HepG2 (cell line): ENCODE measurements around the gene COX14. TPM values are rescaled to one million over a fixed set of nuclear protein-coding genes. Genes with fewer than 3 reads are reported as not detected.
A peak's percentile ranks its signal among the peaks of the same experiment; 100 is the strongest.

Experiments used
- HMGA1 ChIP-seq: sonication (generic); formaldehyde crosslinking; conservative IDR thresholded peaks from 2 replicates; pipeline ENCODE4 v1.4.0; 2020; ENCODE audit warnings: missing genetic modification reagents
- HNF4A ChIP-seq: sonication (generic); formaldehyde crosslinking; IDR thresholded peaks from 2 replicates; pipeline ENCODE4 v1.4.0; 2020; ENCODE audit warnings: missing genetic modification reagents
- KDM5A ChIP-seq: fragments of 200-600 bp; sonication (generic); IDR thresholded peaks from 2 replicates; pipeline ENCODE4 v1.7.0; 2018; ENCODE audit warnings: antibody characterized with exemption, mild to moderate bottlenecking, low read length, borderline replicate concordance
- KDM6A ChIP-seq: IDR thresholded peaks from 2 replicates; pipeline ENCODE4 v1.6.1; 2016; ENCODE audit warnings: low read depth
- NFE2L1 ChIP-seq: sonication (generic); formaldehyde crosslinking; IDR thresholded peaks from 2 replicates; pipeline ENCODE4 v1.4.0; 2020; ENCODE audit warnings: missing genetic modification reagents, mild to moderate bottlenecking, borderline replicate concordance
- PLRG1 ChIP-seq: fragments of 450-650 bp; conservative IDR thresholded peaks from 2 replicates; pipeline ENCODE4 v1.6.1; 2016
- ZFP36 ChIP-seq: fragments of 150-350 bp; IDR thresholded peaks from 2 replicates; pipeline ENCODE4 v1.6.1; 2018; ENCODE audit warnings: borderline replicate concordance, low read length, low read depth; ENCODE audit not compliant: partially characterized antibody
- ZMAT3 ChIP-seq: sonication (generic); formaldehyde crosslinking; conservative IDR thresholded peaks from 2 replicates; pipeline ENCODE4 v1.7.0; 2021; ENCODE audit warnings: missing genetic modification reagents
- ZMYM2 ChIP-seq: sonication (generic); formaldehyde crosslinking; IDR thresholded peaks from 2 replicates; pipeline ENCODE4 v1.8.0; 2022; ENCODE audit warnings: mild to moderate bottlenecking, missing genetic modification reagents
- polyA plus RNA-seq, 8 experiments: library from polyadenylated mRNA; depleted of rRNA in 3 of 8; stranded (reverse) in 7 of 8; unstranded in 1 of 8; fragments of >200 nt; fragmentation: Illumina TruSeq in 4 of 8; extraction: Trizol in 4 of 8; gene quantifications; 2 replicates each; pipeline versions ENCODE4 v1.2.1 to v1.2.3, GENCODE V29; 2011 to 2016; ENCODE audit warnings: low read depth in 4 of 8, missing spikeins in 1 of 8, mixed read lengths in 1 of 8; ENCODE audit not compliant: insufficient read depth in 1 of 8
- total RNA-seq, 5 experiments: library from RNA; depleted of rRNA; stranded (reverse); fragments of >200 nt; fragmentation: Illumina TruSeq; extraction: Trizol; gene quantifications; 2 replicates each; pipeline ENCODE4 v1.2.3, GENCODE V29; 2016; ENCODE audit warnings: low read depth in 1 of 5
- TF ChIP-seq, protein P1 (sequence below): IDR thresholded peaks from 2 replicates; pipeline ENCODE4 v1.6.1; 2016; ENCODE audit warnings: low read depth, missing genetic modification reagents, missing compliant biosample characterization
- TF ChIP-seq, protein P2 (sequence below): sonication (generic); formaldehyde crosslinking; IDR thresholded peaks from 2 replicates; pipeline ENCODE4 v1.4.0; 2020; ENCODE audit warnings: mild to moderate bottlenecking, missing genetic modification reagents
- TF ChIP-seq, protein P3 (sequence below): sonication (generic); formaldehyde crosslinking; IDR thresholded peaks from 2 replicates; pipeline ENCODE4 v1.4.0; 2020; ENCODE audit warnings: low read depth, mild to moderate bottlenecking, missing genetic modification reagents
- TF ChIP-seq, protein P4 (sequence below): sonication (generic); formaldehyde crosslinking; IDR thresholded peaks from 2 replicates; pipeline ENCODE4 v1.8.1; 2023; ENCODE audit warnings: missing genetic modification reagents, mild to moderate bottlenecking, borderline replicate concordance
- TF ChIP-seq, protein P5 (sequence below): sonication (generic); formaldehyde crosslinking; IDR thresholded peaks from 2 replicates; pipeline ENCODE4 v1.4.0; 2020; ENCODE audit warnings: missing genetic modification reagents, borderline replicate concordance

The COX14 gene
- total and polyA plus RNA-seq, 2 of the 13 experiments (the other 11 are each of a cell fraction or from before 2014, with no cell fraction given) = 53.0 to 71.6 TPM

DNA sequence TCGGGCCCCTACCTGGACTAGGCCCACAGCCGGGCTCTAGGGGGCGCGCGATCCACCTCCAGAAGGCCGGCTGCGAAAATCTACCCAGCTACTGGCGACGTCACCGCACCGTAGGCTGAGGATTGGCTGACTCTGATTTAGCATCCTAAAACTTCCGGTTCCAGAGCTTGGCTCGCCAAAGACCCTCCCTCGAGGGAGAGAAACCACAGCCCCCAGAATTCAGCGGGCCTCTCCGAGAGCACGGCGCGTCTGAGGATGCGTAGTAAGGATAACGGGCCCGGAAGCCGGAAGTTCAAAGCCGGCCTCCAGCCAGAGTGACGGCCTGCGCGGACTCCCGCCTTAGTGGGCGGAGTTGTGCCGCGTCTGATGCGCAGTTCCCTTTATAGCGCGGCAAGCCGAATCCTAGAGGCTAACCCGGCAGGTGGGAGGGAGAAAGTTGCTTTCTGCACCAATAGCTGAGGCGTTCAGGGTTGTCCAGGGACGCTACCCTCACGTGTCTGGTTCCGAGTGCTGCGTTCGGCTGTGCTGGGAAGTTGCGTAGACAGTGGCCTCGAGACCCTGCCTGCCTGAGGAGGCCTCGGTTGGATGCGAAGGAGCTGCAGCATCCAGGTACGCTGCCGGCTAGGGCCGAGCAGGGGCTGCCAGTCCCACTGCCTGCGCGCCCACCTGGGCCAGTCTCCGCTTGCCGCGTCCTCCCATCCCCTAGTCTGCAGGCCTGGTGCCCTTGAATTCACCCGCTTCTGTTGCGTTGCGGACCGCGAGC lies at the start of gene COX14 (continued):
- TF ChIP-seq, protein P1, sequence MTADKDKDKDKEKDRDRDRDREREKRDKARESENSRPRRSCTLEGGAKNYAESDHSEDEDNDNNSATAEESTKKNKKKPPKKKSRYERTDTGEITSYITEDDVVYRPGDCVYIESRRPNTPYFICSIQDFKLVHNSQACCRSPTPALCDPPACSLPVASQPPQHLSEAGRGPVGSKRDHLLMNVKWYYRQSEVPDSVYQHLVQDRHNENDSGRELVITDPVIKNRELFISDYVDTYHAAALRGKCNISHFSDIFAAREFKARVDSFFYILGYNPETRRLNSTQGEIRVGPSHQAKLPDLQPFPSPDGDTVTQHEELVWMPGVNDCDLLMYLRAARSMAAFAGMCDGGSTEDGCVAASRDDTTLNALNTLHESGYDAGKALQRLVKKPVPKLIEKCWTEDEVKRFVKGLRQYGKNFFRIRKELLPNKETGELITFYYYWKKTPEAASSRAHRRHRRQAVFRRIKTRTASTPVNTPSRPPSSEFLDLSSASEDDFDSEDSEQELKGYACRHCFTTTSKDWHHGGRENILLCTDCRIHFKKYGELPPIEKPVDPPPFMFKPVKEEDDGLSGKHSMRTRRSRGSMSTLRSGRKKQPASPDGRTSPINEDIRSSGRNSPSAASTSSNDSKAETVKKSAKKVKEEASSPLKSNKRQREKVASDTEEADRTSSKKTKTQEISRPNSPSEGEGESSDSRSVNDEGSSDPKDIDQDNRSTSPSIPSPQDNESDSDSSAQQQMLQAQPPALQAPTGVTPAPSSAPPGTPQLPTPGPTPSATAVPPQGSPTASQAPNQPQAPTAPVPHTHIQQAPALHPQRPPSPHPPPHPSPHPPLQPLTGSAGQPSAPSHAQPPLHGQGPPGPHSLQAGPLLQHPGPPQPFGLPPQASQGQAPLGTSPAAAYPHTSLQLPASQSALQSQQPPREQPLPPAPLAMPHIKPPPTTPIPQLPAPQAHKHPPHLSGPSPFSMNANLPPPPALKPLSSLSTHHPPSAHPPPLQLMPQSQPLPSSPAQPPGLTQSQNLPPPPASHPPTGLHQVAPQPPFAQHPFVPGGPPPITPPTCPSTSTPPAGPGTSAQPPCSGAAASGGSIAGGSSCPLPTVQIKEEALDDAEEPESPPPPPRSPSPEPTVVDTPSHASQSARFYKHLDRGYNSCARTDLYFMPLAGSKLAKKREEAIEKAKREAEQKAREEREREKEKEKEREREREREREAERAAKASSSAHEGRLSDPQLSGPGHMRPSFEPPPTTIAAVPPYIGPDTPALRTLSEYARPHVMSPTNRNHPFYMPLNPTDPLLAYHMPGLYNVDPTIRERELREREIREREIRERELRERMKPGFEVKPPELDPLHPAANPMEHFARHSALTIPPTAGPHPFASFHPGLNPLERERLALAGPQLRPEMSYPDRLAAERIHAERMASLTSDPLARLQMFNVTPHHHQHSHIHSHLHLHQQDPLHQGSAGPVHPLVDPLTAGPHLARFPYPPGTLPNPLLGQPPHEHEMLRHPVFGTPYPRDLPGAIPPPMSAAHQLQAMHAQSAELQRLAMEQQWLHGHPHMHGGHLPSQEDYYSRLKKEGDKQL (CRISPR knock-in tag) = no peak
- no peak for TF ChIP-seq KDM6A (CRISPR knock-in tag)
- no peak for TF ChIP-seq ZMYM2 (CRISPR knock-in tag)
- TF ChIP-seq, protein P2, sequence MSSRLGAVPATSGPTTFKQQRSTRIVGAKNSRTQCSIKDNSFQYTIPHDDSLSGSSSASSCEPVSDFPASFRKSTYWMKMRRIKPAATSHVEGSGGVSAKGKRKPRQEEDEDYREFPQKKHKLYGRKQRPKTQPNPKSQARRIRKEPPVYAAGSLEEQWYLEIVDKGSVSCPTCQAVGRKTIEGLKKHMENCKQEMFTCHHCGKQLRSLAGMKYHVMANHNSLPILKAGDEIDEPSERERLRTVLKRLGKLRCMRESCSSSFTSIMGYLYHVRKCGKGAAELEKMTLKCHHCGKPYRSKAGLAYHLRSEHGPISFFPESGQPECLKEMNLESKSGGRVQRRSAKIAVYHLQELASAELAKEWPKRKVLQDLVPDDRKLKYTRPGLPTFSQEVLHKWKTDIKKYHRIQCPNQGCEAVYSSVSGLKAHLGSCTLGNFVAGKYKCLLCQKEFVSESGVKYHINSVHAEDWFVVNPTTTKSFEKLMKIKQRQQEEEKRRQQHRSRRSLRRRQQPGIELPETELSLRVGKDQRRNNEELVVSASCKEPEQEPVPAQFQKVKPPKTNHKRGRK (CRISPR knock-in tag) = no peak
- TF ChIP-seq, protein P3, sequence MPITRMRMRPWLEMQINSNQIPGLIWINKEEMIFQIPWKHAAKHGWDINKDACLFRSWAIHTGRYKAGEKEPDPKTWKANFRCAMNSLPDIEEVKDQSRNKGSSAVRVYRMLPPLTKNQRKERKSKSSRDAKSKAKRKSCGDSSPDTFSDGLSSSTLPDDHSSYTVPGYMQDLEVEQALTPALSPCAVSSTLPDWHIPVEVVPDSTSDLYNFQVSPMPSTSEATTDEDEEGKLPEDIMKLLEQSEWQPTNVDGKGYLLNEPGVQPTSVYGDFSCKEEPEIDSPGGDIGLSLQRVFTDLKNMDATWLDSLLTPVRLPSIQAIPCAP (CRISPR knock-in tag) = 0 out of 2 replicates have a peak, but pooled peaks have one; percentile 68
- TF ChIP-seq, protein P4, sequence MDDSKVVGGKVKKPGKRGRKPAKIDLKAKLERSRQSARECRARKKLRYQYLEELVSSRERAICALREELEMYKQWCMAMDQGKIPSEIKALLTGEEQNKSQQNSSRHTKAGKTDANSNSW (CRISPR knock-in tag) = peak; percentile 81; the same call in 1 of the 2 replicates
- TF ChIP-seq KDM5A = no peak
- TF ChIP-seq, protein P5, sequence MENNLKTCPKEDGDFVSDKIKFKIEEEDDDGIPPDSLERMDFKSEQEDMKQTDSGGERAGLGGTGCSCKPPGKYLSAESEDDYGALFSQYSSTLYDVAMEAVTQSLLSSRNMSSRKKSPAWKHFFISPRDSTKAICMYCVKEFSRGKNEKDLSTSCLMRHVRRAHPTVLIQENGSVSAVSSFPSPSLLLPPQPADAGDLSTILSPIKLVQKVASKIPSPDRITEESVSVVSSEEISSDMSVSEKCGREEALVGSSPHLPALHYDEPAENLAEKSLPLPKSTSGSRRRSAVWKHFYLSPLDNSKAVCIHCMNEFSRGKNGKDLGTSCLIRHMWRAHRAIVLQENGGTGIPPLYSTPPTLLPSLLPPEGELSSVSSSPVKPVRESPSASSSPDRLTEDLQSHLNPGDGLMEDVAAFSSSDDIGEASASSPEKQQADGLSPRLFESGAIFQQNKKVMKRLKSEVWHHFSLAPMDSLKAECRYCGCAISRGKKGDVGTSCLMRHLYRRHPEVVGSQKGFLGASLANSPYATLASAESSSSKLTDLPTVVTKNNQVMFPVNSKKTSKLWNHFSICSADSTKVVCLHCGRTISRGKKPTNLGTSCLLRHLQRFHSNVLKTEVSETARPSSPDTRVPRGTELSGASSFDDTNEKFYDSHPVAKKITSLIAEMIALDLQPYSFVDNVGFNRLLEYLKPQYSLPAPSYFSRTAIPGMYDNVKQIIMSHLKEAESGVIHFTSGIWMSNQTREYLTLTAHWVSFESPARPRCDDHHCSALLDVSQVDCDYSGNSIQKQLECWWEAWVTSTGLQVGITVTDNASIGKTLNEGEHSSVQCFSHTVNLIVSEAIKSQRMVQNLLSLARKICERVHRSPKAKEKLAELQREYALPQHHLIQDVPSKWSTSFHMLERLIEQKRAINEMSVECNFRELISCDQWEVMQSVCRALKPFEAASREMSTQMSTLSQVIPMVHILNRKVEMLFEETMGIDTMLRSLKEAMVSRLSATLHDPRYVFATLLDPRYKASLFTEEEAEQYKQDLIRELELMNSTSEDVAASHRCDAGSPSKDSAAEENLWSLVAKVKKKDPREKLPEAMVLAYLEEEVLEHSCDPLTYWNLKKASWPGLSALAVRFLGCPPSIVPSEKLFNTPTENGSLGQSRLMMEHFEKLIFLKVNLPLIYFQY = no peak
- no peak for TF ChIP-seq HNF4A (CRISPR knock-in tag)
- no peak for TF ChIP-seq ZFP36
- TF ChIP-seq HMGA1 = no peak
- TF ChIP-seq PLRG1 = no peak
- no peak for TF ChIP-seq ZMAT3 (CRISPR knock-in tag)
- TF ChIP-seq NFE2L1 (CRISPR knock-in tag) = peak; percentile 91; the same call in 1 of the 2 replicates
